NCI-H1092 treated with DMSO at 0.1 percent for 48 hours (cell line): ENCODE results near the gene UBE2K.
"Not testable (repeated sequence)": the region's sequence is repeated elsewhere in the genome, so short reads cannot be mapped to it uniquely, and the experiment has no call there.

ENCODE experiments used
- DNase-seq: peaks from one replicate; lab custom pipeline; 2025; lab: John Stamatoyannopoulos, UW

The UBE2K gene

GRCh38 chr4:39802005-39802404 is 104.1 kb downstream of the UBE2K start:
- DNase-seq = no peak

- no peak for DNase-seq
Measured at GRCh38 chr4:39808231-39808749, 110.4 kb downstream of the UBE2K start.

- no peak for DNase-seq
Measured at GRCh38 chr4:39812500-39812899, 114.6 kb downstream of the UBE2K start.

- DNase-seq = not testable (repeated sequence)
Measured at GRCh38 chr4:39813033-39813432, 115.1 kb downstream of the UBE2K start.

GRCh38 chr4:39813761-39814160 is 115.8 kb downstream of the UBE2K start:
- not testable (repeated sequence) for DNase-seq

- no peak for DNase-seq
Measured at GRCh38 chr4:39814403-39815185, 116.7 kb downstream of the UBE2K start.

- no peak for DNase-seq
Measured at GRCh38 chr4:39818646-39819045, 120.7 kb downstream of the UBE2K start.

- DNase-seq = no peak
Measured at GRCh38 chr4:39820186-39820585, 122.2 kb downstream of the UBE2K start.

GRCh38 chr4:39821951-39822350 is 124.0 kb downstream of the UBE2K start:
- no peak for DNase-seq

GRCh38 chr4:39822662-39823061 is 124.7 kb downstream of the UBE2K start:
- DNase-seq = no peak

GRCh38 chr4:39823191-39823590 is 125.3 kb downstream of the UBE2K start:
- DNase-seq = no peak

- DNase-seq = no peak
Measured at GRCh38 chr4:39825090-39825489, 127.2 kb downstream of the UBE2K start.

GRCh38 chr4:39825741-39826231 is 127.8 kb downstream of the UBE2K start:
- no peak for DNase-seq
